Uterus (tissue), 4 donors: ENCODE data around the gene WDFY1. TPM values are rescaled to one million over a fixed set of nuclear protein-coding genes. Genes with fewer than 3 reads are reported as not detected.

ENCODE experiments used
- DNase-seq, 2 donors: peaks; one replicate each; pipeline ENCODE4 v3.0.0-alpha.2; 2019 to 2020
- H3K27ac ChIP-seq, 2 donors: fragments of 200-600 bp; sonication (generic); 1 replicate in 1 of 2; 2 replicates in 1 of 2; pipeline ENCODE4 v1.5.1; 2016 to 2018
- H3K27me3 ChIP-seq, 2 donors: fragments of 200-600 bp; sonication (generic); one replicate each; pipeline ENCODE4 v1.5.1; 2018 to 2019; ENCODE audit warnings: control low read depth in 1 of 2
- H3K36me3 ChIP-seq, 2 donors: fragments of 200-600 bp; sonication (generic); one replicate each; pipeline ENCODE4 v1.5.1; 2019; ENCODE audit warnings: control low read depth in 1 of 2
- H3K4me1 ChIP-seq, 2 donors: fragments of 200-600 bp; sonication (generic); one replicate each; pipeline ENCODE4 v1.5.1; 2018 to 2019; ENCODE audit warnings: control low read depth in 1 of 2
- H3K4me3 ChIP-seq, 2 donors: fragments of 200-600 bp; sonication (generic); 1 replicate in 1 of 2; 2 replicates in 1 of 2; pipeline ENCODE4 v1.5.1; 2018 to 2019; ENCODE audit warnings: mild to moderate bottlenecking in 1 of 2
- H3K9me3 ChIP-seq, 2 donors: fragments of 200-600 bp; sonication (generic); one replicate each; pipeline ENCODE4 v1.5.1; 2019; ENCODE audit warnings: control low read depth in 1 of 2
- CTCF ChIP-seq, 4 experiments: fragments of 200-600 bp in 2 of 4; fragments of 450-650 bp in 2 of 4; sonication (generic) in 2 of 4; IDR thresholded peaks; one replicate each; pipeline ENCODE4 v1.5.1; 2016 to 2019; ENCODE audit warnings: antibody characterized with exemption in 4 of 4, mild to moderate bottlenecking in 2 of 4, moderate library complexity in 1 of 4
- POLR2A ChIP-seq, 2 donors: fragments of 450-650 bp; IDR thresholded peaks; one replicate each; pipeline ENCODE4 v1.6.1; 2016; ENCODE audit warnings: antibody characterized with exemption in 2 of 2, mild to moderate bottlenecking in 1 of 2, moderate library complexity in 1 of 2
- intact Hi-C: fragments of 100-400 bp; cut with DNase I; formaldehyde crosslinking; loops from one replicate; pipeline ENCODE4 v1.15.1; 2023; ENCODE audit warnings: low total_unique reads
- total RNA-seq, 4 donors: library from RNA; depleted of rRNA in 3 of 4; stranded (reverse); fragments of >200 nt in 3 of 4; gene quantifications; one replicate each; pipeline versions ENCODE4 v1.1.0 to v1.2.4, GENCODE V29; 2014 to 2023
- donor health status: DM: yes; HTN: yes; CAD: no.

The WDFY1 gene
- total RNA-seq, 4 donors from 2014 or later = 17.2 to 112 (median 39.1) TPM

- TF ChIP-seq POLR2A (IDR thresholded peaks at IDR 0.05) = no peak
- no peak for TF ChIP-seq CTCF (IDR thresholded peaks at IDR 0.05)
- Histone ChIP-seq H3K27me3 (no peaks in the 10 kb centered on the region), H3K4me1 (no peaks in the 10 kb centered on the region), H3K9me3 (no peaks in the 10 kb centered on the region), H3K27ac (no peak overlapping the region), H3K36me3 (no peaks in the 10 kb centered on the region), H3K4me3 (no peak overlapping the region)
- no peak for DNase-seq
- intact Hi-C loops = no loop called here
Observed at GRCh38 chr2:223859070-223859469, 86.1 kb downstream of the WDFY1 start.

GRCh38 chr2:223856584-223856983 lies 88.6 kb downstream of the WDFY1 start:
- Histone ChIP-seq H3K4me1 (no peaks in the 10 kb centered on the region), H3K9me3 (no peaks in the 10 kb centered on the region), H3K4me3 (no peak overlapping the region), H3K27me3 (no peaks in the 10 kb centered on the region), H3K27ac (no peak overlapping the region), H3K36me3 (no peaks in the 10 kb centered on the region)
- intact Hi-C loops = no loop called here
- TF ChIP-seq POLR2A (IDR thresholded peaks at IDR 0.05) (no peak), CTCF (IDR thresholded peaks at IDR 0.05) (no peak)
- no peak for DNase-seq

- Histone ChIP-seq H3K9me3 (no peaks in the 10 kb centered on the region), H3K27ac (no peak overlapping the region), H3K36me3 (no peaks in the 10 kb centered on the region), H3K27me3 (no peaks in the 10 kb centered on the region), H3K4me1 (no peaks in the 10 kb centered on the region), H3K4me3 (no peak overlapping the region)
- TF ChIP-seq CTCF (IDR thresholded peaks at IDR 0.05) (no peak), POLR2A (IDR thresholded peaks at IDR 0.05) (no peak)
- intact Hi-C loops = no loop called here
- DNase-seq = no peak
Observed at GRCh38 chr2:223856021-223856420, 89.1 kb downstream of the WDFY1 start.

- H3K27me3 ChIP-seq = no peaks in the 10 kb centered on the region
- H3K36me3 ChIP-seq = no peaks in the 10 kb centered on the region
- no peak overlapping the region for H3K27ac ChIP-seq
- intact Hi-C loops = no loop called here
- H3K4me1 ChIP-seq = no peaks in the 10 kb centered on the region
- no peaks in the 10 kb centered on the region for H3K9me3 ChIP-seq
- DNase-seq = no peak
- H3K4me3 ChIP-seq = no peak overlapping the region
- no peak for TF ChIP-seq CTCF (IDR thresholded peaks at IDR 0.05)
- TF ChIP-seq POLR2A (IDR thresholded peaks at IDR 0.05) = no peak
Observed at GRCh38 chr2:223855426-223855825, 89.7 kb downstream of the WDFY1 start.

GRCh38 chr2:223854741-223855140 lies 90.4 kb downstream of the WDFY1 start:
- intact Hi-C loops = no loop called here
- Histone ChIP-seq H3K4me1 (no peaks in the 10 kb centered on the region), H3K9me3 (no peaks in the 10 kb centered on the region), H3K27me3 (no peaks in the 10 kb centered on the region), H3K36me3 (no peaks in the 10 kb centered on the region), H3K27ac (no peak overlapping the region), H3K4me3 (no peak overlapping the region)
- DNase-seq = no peak
- TF ChIP-seq CTCF (IDR thresholded peaks at IDR 0.05) (no peak), POLR2A (IDR thresholded peaks at IDR 0.05) (no peak)
